Activated effector memory CD4-positive, alpha-beta T cell treated with Interleukin-2 at 50 U/mL for 16 hours (primary cell): ENCODE results near the gene ASTN2.

ENCODE experiments used
- DNase-seq: peaks from one replicate; pipeline ENCODE4 v3.0.0-alpha.2; 2020

The ASTN2 gene

GRCh38 chr9:116789081-116789480 lies 625.8 kb downstream of the ASTN2 start:
- no peak for DNase-seq

GRCh38 chr9:116786737-116787136 lies 628.1 kb downstream of the ASTN2 start:
- DNase-seq, result no peak

GRCh38 chr9:116777116-116777515 lies 637.7 kb downstream of the ASTN2 start:
- no peak for DNase-seq

GRCh38 chr9:116774421-116775180 lies 640.3 kb downstream of the ASTN2 start:
- no peak for DNase-seq

- no peak for DNase-seq
Measured at GRCh38 chr9:116767219-116767618, 647.6 kb downstream of the ASTN2 start.

GRCh38 chr9:116765011-116765410 lies 649.8 kb downstream of the ASTN2 start:
- no peak for DNase-seq

DNA sequence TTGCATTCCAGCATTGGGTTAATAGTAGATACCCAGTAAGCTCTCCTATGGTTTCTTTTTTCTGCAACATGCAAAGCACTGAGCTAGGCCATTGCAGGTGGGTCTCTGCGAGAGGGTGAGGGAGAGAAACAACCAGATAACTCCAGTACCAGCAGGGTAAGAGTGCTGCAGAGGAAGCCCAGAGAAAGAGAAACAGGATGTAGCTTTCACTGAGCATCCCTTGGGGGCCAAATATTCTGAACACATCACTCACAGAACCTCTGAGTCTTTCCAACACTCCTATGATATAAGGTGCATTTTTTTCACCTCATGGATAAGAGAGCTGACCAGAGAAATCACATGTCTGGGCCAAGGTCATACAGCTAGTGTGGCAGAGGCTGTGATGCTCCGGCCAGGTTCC lies 651.1 kb downstream of the ASTN2 start:
- DNase-seq, result no peak

- DNase-seq, result no peak
Measured at GRCh38 chr9:116760636-116761035, 654.2 kb downstream of the ASTN2 start.

DNA sequence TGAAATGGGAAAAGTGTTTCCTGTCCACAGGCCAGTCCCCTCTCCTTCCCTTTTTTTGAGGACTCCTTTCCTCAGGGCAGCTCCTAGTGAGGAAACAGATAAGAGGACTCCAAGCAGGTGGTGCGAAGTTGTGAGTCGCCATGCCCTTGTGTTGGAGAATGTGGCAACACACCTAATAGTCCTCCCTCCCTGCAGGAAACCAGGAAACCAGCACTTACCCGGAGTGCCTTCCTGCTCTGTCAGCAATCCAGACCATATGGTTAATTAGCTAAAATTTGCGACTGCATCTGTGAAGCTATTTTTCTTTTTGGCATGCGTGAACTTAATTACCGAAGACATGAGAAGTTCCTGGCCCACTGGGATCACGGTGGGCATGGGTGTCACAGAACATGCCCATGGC lies 657.8 kb downstream of the ASTN2 start:
- no peak for DNase-seq

GRCh38 chr9:116753389-116753788 lies 661.5 kb downstream of the ASTN2 start:
- DNase-seq, result no peak

GRCh38 chr9:116750510-116750909 lies 664.3 kb downstream of the ASTN2 start:
- DNase-seq, result no peak

- no peak for DNase-seq
Measured at GRCh38 chr9:116749772-116750171, 665.1 kb downstream of the ASTN2 start.

DNA sequence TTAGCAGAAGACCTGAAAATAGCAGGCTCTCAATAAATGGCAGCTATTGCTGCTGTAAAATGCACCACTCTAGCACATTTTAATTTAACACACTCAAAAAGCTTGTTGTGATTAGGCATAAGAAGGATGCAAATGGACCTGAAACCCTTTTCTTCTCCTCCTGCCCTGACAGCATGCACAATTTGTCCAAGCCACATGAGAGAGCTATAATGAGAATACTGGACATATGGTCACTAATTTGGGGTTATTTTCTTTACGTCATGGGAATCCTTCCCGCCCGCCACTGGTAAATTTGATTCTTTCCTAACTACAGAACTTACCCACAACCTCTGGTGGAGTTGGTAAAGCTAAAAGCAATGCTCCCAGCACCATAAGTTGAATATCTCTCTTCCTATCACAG lies 665.7 kb downstream of the ASTN2 start:
- DNase-seq, result no peak

- DNase-seq, result no peak
Measured at GRCh38 chr9:116741742-116742141, 673.1 kb downstream of the ASTN2 start.

DNA sequence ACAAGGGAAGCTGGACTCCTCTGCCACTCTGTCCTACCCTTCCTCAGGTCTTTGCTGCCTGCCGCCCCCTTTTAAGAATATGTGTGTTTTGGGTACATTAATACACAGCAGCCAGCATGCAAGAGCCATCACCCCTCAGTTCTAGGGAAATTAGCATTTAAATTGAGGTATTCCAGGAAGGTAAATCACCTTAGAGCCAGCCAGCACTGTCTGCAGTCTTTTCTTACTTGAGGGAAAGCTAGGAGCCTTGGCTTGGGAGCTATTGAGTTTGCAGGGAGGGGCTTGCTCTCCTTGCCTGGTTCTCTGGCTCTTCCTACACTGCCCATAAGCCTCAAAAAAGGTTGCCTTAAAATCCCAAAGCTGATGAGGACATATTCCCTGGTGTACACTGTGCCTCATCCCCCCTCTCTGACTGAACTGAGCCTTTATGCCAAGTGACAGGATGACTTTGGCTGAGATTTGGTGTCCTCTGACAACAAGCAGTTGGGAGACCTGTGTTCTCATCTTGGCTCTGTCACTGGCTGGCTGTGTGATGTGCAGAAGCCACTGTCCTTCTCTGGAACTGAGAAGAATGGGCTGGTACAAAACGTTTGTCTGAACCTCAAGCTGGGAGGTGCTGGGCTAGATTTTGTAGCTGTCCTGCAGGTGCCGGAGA lies 673.6 kb downstream of the ASTN2 start:
- DNase-seq, result no peak

GRCh38 chr9:116737152-116737546 lies 677.7 kb downstream of the ASTN2 start:
- DNase-seq, result peak; percentile 9

GRCh38 chr9:116736399-116737151 lies 678.3 kb downstream of the ASTN2 start:
- no peak for DNase-seq

GRCh38 chr9:116733010-116733641 lies 681.7 kb downstream of the ASTN2 start:
- DNase-seq, result no peak

GRCh38 chr9:116726602-116727001 lies 688.3 kb downstream of the ASTN2 start:
- DNase-seq, result no peak

- no peak for DNase-seq
Measured at GRCh38 chr9:116724123-116724522, 690.7 kb downstream of the ASTN2 start.

DNA sequence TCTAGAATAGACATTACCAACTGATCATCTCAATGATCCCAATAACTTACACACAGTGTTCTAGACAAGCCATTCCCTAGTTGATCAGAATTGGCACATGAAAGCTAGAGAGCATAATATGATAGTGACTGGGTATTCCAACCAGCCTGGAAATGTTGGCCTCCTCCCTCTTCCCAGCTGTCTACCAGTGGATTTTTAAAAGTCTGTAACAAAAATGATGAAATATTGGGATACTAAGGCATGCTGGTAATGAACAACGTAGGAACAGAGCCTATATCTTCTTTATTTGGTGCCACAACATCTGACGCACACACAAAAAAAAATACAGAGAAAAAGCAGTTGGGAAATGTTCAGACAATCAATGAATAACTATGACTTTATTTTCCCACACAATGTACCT lies 692.9 kb downstream of the ASTN2 start:
- DNase-seq, result no peak

DNA sequence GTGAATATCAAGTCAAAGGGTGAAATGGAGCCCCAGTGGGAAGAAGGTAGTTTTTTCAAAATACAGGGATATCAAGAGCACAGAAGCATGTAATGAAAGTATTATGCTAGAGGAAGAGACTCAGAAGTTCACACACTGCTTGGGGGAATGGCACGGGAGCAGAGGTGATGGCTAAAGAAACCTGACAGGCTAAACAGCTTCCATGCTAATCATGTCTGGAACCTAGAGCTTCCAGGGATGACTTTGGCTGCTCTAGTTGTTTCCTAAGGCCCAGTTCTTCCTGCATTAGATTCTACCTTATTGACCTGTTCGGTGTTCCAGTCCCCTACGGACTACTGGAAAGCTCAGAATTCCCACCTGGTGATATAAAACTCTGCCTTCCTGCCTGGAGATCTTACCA lies 693.4 kb downstream of the ASTN2 start:
- no peak for DNase-seq

- no peak for DNase-seq
Measured at GRCh38 chr9:116720111-116720510, 694.7 kb downstream of the ASTN2 start.

GRCh38 chr9:116718111-116718510 lies 696.7 kb downstream of the ASTN2 start:
- no peak for DNase-seq
